HEK293T (cell line): ENCODE results near the gene TRABD2B.

Experiments
- CTCF ChIA-PET: fragments of 350-600 bp; formaldehyde crosslinking; extraction: SDS; loops from one replicate; lab custom pipeline; 2021; ENCODE audit warnings: antibody characterized with exemption, inconsistent platforms; lab: Yijun Ruan, JAX
- POLR2A ChIA-PET: fragments of 350-600 bp; formaldehyde crosslinking; extraction: SDS; loops from one replicate; lab custom pipeline; 2020; ENCODE audit warnings: antibody characterized with exemption, inconsistent platforms; lab: Yijun Ruan, JAX
- DNase-seq: peaks from one replicate; pipeline ENCODE4 v3.0.0; 2012; ENCODE audit warnings: mixed read lengths; ENCODE audit errors: extremely low spot score
- ARNT ChIP-seq: fragments of 450-650 bp; IDR thresholded peaks from 2 replicates; pipeline ENCODE4 v1.6.1; 2017; ENCODE audit warnings: mild to moderate bottlenecking
- BHLHE40 ChIP-seq: fragments of 450-650 bp; IDR thresholded peaks from 2 replicates; pipeline ENCODE4 v1.6.1; 2016; ENCODE audit warnings: mild to moderate bottlenecking, moderate library complexity, borderline replicate concordance
- CTBP1 ChIP-seq: fragments of 450-650 bp; IDR thresholded peaks from 2 replicates; pipeline ENCODE4 v1.6.1; 2016; ENCODE audit warnings: borderline replicate concordance
- ELF4 ChIP-seq: fragments of 450-650 bp; IDR thresholded peaks from 2 replicates; pipeline ENCODE4 v1.6.1; 2017; ENCODE audit warnings: antibody characterized with exemption
- FOXA1 ChIP-seq: fragments of 450-650 bp; IDR thresholded peaks from 2 replicates; pipeline ENCODE4 v1.6.1; 2016; ENCODE audit warnings: mild to moderate bottlenecking
- FOXK2 ChIP-seq: fragments of 450-650 bp; IDR thresholded peaks from 2 replicates; pipeline ENCODE4 v1.6.1; 2016; ENCODE audit warnings: mild to moderate bottlenecking
- FOXM1 ChIP-seq: fragments of 450-650 bp; IDR thresholded peaks from 2 replicates; pipeline ENCODE4 v1.6.1; 2017; ENCODE audit warnings: mild to moderate bottlenecking, borderline replicate concordance
- HDGF ChIP-seq: fragments of 450-650 bp; IDR thresholded peaks from 2 replicates; pipeline ENCODE4 v1.6.1; 2017; ENCODE audit warnings: antibody characterized with exemption, borderline replicate concordance
- L3MBTL2 ChIP-seq: fragments of 450-650 bp; conservative IDR thresholded peaks from 2 replicates; pipeline ENCODE4 v1.6.1; 2016; ENCODE audit warnings: mild to moderate bottlenecking
- LEF1 ChIP-seq: fragments of 450-650 bp; IDR thresholded peaks from 2 replicates; pipeline ENCODE4 v1.6.1; 2017; ENCODE audit warnings: mild to moderate bottlenecking, borderline replicate concordance
- NFRKB ChIP-seq: fragments of 450-650 bp; IDR thresholded peaks from 2 replicates; pipeline ENCODE4 v1.6.1; 2016; ENCODE audit warnings: mild to moderate bottlenecking, moderate library complexity
- SP1 ChIP-seq: fragments of 450-650 bp; IDR thresholded peaks from 2 replicates; pipeline ENCODE4 v1.6.1; 2017
- SUZ12 ChIP-seq: fragments of 450-650 bp; IDR thresholded peaks from 2 replicates; pipeline ENCODE4 v1.6.1; 2016; ENCODE audit warnings: mild to moderate bottlenecking
- TARDBP ChIP-seq: fragments of 450-650 bp; IDR thresholded peaks from 2 replicates; pipeline ENCODE4 v1.6.1; 2016
- ZNF384 ChIP-seq: fragments of 450-650 bp; IDR thresholded peaks from 2 replicates; pipeline ENCODE4 v1.6.1; 2016
- TF ChIP-seq, protein P1 (sequence below): fragments of 450-650 bp; IDR thresholded peaks from 2 replicates; pipeline ENCODE4 v1.6.1; 2016

TRABD2B gene

DNA sequence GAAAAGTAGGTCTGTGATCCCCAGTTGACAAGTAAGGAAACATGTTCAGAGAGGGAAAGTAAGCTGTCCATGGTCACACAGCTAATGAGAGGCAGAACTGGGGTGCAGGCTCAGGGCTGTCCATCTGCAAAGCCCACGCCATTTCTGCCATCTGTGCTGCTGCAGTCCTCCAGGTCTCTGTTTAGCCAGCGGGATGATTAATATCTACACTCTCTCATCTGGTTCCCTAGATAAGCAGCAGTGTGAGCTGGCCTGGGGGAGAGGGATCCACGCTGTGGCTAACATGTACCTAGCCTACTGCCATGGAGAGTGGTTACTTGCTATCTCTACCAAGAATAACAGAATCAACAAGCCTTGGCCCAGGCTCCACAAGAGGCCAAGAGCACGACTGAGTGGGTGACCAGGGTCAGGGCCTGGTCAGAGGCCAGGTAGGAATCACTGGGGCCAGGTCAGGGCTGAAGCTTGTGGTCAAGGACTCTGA, 75.2 kb downstream of the TRABD2B start:
- ChIA-PET CTCF (no interaction called here), POLR2A (no interaction called here)
- TF ChIP-seq HDGF (no peak), CTBP1 (no peak), SUZ12 (no peak), ZNF384 (no peak), FOXK2 (no peak), BHLHE40 (no peak), LEF1 (no peak)
- TF ChIP-seq, protein P1, sequence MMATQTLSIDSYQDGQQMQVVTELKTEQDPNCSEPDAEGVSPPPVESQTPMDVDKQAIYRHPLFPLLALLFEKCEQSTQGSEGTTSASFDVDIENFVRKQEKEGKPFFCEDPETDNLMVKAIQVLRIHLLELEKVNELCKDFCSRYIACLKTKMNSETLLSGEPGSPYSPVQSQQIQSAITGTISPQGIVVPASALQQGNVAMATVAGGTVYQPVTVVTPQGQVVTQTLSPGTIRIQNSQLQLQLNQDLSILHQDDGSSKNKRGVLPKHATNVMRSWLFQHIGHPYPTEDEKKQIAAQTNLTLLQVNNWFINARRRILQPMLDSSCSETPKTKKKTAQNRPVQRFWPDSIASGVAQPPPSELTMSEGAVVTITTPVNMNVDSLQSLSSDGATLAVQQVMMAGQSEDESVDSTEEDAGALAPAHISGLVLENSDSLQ, result no peak
- DNase-seq, result no peak

DNA sequence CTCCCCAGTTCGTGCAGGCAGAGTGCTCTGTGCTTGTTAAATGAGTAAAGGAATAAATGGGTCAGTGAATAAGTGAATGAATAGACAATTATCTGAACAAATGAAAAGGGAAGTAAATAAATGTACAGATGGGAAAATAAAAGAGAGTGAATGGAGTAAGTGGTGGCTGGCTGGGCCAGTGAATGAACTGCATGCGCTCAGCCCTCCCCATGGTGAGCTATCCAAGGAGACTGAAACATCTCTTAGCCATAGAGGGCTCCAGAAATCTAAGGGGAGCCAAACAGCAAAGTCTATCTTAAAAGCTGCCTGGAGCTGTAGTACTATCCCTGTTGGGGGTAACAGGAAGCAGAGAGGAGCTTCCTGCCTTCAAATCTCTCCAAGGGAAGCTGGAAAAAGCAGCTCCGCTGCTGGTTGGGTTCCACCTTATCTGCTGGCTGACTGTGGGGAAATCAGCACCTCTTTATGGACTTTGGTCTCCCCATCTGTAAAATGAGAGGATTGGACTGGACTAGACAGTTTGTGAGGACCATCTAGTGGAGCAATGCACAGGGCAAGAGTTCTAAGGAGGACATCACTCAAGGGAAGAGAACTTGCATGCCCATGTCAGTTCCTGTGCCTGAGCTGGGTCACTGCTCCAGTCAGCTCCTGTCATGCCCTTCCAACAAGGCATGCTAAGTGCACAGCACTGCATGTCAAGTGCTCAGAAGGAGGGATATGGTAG, 77.9 kb downstream of the TRABD2B start:
- no peak for DNase-seq
- ChIA-PET POLR2A (no interaction called here), CTCF (no interaction called here)
- TF ChIP-seq CTBP1, result no peak
- no peak for TF ChIP-seq TARDBP
- no peak for TF ChIP-seq ARNT
- no peak for TF ChIP-seq FOXA1
- TF ChIP-seq NFRKB, result no peak
- TF ChIP-seq SUZ12, result no peak

- CTCF ChIA-PET, result no interaction called here
- POLR2A ChIA-PET, result no interaction called here
- TF ChIP-seq SUZ12 (no peak), ARNT (no peak), FOXM1 (no peak), L3MBTL2 (no peak), NFRKB (no peak)
- TF ChIP-seq, protein P1, result no peak
- no peak for DNase-seq
Measured at GRCh38 chr1:47918257-47918867, 78.8 kb downstream of the TRABD2B start.

DNA sequence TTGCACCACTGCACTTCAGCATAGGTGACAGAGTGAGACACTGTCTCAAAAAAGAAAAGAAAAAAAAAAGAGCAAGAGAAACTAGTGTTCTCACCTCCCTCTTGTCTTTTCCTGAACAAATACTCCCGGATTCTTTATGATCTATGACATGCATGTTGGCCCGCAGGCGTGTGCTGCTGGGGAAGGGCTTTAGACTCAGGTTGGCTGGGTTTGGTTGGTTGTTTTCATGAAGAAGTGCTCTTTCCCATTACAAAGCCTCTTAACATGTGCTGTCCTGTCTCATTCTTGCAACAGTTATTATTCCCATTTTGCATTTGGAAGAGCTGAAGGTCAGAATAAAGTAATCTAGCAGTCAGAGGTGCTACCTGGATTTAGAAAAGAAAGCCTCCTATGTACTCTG, 79.5 kb downstream of the TRABD2B start:
- no peak for TF ChIP-seq SUZ12
- TF ChIP-seq HDGF, result no peak
- TF ChIP-seq NFRKB, result no peak
- TF ChIP-seq SP1, result no peak
- no peak for TF ChIP-seq FOXK2
- no peak for TF ChIP-seq L3MBTL2
- TF ChIP-seq ELF4, result no peak
- TF ChIP-seq ARNT, result no peak
- no peak for TF ChIP-seq FOXA1
- no peak for TF ChIP-seq ZNF384
- no peak for TF ChIP-seq BHLHE40
- TF ChIP-seq LEF1, result no peak
- TF ChIP-seq, protein P1, result no peak
- no peak for TF ChIP-seq FOXM1
- no peak for DNase-seq
- ChIA-PET POLR2A (no interaction called here), CTCF (no interaction called here)

GRCh38 chr1:47915677-47916353, 81.4 kb downstream of the TRABD2B start:
- POLR2A ChIA-PET, result no interaction called here
- DNase-seq, result no peak
- CTCF ChIA-PET, result no interaction called here
- TF ChIP-seq FOXM1 (no peak), TARDBP (no peak), FOXA1 (no peak), NFRKB (no peak), FOXK2 (no peak), LEF1 (no peak), CTBP1 (no peak), SUZ12 (no peak), L3MBTL2 (no peak), BHLHE40 (no peak), ARNT (no peak), ELF4 (no peak), ZNF384 (no peak), HDGF (no peak), SP1 (no peak)
- TF ChIP-seq, protein P1, result no peak
